GM18526 (cell line): ENCODE data around the gene SLN.

ENCODE experiments used
- POLR2A ChIP-seq: IDR thresholded peaks from 3 replicates; pipeline ENCODE4 v1.6.1; 2011; ENCODE audit not compliant: insufficient read length; ENCODE audit errors: extremely low read depth

SLN gene

GRCh38 chr11:107711861-107712755 lies at the start of gene SLN:
SLN (minus strand) TSS chr11:107712056.
- no peak for TF ChIP-seq POLR2A

GRCh38 chr11:107757661-107758060 lies 45.8 kb upstream of the SLN start:
- no peak for TF ChIP-seq POLR2A

DNA sequence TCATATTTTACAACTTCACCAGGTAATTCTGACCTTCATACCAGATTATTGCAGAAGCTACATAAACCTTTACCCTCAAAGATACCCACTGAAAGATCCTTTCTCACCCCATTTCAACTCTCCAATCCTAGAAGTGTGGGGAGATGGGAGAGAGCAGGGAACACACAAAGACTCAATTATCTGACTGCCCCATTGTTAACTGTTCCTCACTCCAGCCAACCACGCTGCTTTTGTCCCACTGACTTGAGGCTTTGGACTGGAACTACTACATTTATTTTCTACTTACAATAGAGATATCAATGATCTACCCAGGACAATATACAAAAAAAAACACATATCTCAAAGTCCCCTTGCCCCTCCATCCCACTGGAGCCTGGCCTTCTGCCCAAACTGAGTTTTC lies 44.7 kb upstream of the SLN start:
- TF ChIP-seq POLR2A, result no peak

GRCh38 chr11:107752949-107753822 lies 41.3 kb upstream of the SLN start:
- TF ChIP-seq POLR2A, result no peak

DNA sequence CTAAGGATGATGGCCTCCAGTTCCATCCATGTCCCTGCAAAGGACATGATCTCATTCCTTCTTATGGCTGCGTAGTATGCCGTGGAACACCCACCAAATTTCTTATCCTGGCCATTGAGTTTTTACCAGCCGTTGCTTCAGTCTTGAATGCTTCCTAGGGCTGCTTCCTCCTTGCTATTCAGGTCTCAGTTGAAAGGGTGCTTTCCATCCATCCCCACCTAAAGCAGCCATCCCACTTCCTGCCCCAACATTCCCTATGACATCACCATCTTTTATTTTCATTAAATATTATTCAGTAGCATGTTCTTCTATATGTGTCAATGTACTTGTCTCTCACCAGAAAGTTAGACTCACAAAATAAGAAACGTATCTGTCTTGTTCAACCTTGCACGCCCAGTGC lies 40.7 kb upstream of the SLN start:
- no peak for TF ChIP-seq POLR2A

- TF ChIP-seq POLR2A, result no peak
These were observed 39.2 kb upstream of the SLN start for GRCh38 chr11:107751082-107751481.

DNA sequence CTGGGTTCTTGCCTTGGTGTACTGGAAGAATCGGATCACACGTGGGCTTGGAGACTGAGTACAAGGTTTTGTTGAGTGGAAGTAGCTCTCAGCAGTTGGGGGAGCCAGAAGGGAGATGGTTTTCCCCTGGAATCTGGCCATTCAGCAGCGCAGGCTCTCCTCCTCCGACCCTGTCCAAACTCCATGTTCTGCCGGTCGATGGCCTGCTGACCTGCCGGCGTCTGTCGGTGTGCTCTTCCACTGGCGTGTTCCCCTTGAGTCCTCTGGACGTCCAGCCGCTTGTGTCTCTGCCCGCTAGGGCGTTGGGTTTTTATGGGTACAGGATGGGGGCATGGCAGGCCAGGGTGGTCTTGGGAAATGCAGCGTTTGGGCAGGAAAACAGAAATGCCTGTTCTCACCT lies 38.5 kb upstream of the SLN start:
- no peak for TF ChIP-seq POLR2A

GRCh38 chr11:107747622-107748021 lies 35.8 kb upstream of the SLN start:
- TF ChIP-seq POLR2A, result no peak

DNA sequence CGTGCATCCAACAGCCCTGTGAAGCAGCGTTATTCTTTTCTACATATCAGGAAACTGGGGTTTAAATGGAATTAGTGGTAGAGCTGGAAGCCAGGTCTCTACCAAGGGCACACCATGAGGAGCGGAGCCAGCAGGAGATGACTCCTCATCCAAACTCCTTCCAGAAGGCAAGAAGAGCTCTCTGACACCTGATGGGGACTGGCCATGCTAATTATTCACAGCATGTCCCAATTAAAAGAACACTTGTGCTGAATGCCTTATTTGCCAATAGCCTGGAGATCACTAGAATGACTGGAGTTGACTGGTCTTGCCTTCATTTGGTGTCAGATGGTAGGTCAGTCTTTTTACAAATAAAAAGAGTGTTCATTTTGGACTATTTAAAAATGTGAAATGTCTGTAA lies 32.9 kb upstream of the SLN start:
- TF ChIP-seq POLR2A, result no peak

- no peak for TF ChIP-seq POLR2A
These were observed 31.3 kb upstream of the SLN start for GRCh38 chr11:107743191-107743590.

DNA sequence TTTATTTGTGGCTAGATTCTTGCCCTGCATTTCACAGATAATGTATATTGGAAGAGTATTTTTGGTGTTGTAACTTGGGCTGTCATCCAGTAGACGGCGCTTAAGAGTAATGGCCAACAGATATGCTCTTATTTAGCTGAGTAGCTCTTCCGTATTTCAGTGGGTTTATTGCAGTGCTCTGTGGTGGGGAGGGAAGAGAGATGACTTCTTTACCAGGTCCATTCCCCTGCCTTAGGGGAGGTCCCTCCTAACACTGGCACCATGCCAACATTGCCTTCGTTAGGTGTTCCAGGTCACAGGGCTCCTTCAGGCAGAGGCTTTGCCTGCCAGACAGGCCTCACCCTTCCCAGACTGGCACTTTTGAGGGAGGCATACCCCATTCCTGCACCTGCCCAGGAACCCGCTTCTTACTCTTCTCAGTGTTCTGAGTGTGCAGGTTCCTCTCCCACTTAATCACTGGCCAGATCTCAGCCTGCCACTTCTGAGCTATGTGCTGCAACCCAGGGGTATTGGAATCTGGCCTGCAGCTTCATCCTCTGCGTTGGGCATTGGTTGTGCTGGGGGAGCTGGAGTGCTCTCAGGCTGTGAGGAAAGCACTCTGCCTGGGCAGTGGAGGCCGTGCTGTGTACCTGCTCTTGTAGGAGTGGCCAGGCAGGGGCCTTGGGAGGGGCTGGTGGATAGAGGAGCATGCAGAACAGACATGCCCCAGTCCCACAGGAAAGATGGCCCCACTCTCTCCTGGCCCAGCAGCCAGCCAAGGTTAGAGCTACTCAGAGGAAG lies 29.4 kb upstream of the SLN start:
- no peak for TF ChIP-seq POLR2A

GRCh38 chr11:107740271-107740670 lies 28.4 kb upstream of the SLN start:
- TF ChIP-seq POLR2A, result no peak

DNA sequence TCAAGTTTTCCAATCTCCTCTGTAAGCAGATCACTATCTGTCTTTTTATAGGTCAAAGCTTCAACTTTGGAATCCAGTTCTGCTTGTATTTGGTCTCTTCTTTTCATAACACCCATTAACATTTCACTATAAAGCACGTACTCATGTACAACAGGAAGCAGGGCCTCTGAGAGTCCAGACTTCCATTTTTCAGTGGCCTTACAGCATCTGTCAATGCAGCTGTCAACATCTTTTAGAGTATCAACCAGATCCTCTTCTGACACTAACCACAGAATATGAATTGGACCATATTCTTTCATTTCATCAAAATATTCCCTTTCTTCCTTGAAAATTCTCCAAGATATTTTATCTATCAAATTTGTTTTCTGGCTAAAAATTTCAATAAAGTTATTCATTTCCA lies 24.7 kb upstream of the SLN start:
- no peak for TF ChIP-seq POLR2A

DNA sequence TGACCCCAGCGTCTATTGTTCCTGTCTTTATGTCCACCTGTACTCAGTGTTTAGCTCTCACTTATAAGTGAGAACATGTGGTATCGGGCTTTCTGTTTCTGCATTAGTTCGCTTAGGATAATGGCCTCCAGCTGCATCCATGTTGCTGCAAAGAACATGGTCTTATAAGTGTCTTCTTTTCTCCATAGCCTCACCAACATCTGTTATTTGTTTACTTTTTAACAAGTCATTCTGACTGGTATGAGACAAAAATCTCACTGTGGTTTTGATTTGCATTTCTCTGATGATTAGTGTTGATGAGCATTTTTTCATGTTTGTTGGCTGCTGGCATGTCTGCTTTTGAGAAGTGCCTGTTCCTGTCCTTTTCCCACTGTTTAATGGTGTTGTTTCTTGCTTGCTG lies 21.7 kb upstream of the SLN start:
- no peak for TF ChIP-seq POLR2A

DNA sequence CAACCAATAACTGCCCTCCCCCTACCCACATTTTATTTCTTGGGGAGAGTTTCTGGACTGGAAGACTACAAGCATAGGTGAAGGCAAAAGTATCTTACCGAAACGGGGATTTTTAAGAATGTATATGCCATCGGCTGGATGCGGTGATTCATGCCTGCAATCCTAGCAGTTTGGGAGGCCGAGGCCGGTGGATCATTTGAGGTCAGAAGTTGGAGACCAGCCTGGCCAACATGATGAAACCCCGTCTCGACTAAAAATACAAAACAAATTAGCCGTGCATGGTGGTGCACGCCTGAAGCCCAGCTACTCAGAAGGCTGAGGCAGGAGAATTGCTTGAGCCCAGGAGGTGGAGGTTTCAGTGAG lies 20.8 kb upstream of the SLN start:
- no peak for TF ChIP-seq POLR2A
